Measurements from ENCODE around the gene UNC5C.

GRCh38 chr4:95360906-95361695 is 187.7 kb downstream of the UNC5C start:
- TF ChIP-seq, protein P1, sequence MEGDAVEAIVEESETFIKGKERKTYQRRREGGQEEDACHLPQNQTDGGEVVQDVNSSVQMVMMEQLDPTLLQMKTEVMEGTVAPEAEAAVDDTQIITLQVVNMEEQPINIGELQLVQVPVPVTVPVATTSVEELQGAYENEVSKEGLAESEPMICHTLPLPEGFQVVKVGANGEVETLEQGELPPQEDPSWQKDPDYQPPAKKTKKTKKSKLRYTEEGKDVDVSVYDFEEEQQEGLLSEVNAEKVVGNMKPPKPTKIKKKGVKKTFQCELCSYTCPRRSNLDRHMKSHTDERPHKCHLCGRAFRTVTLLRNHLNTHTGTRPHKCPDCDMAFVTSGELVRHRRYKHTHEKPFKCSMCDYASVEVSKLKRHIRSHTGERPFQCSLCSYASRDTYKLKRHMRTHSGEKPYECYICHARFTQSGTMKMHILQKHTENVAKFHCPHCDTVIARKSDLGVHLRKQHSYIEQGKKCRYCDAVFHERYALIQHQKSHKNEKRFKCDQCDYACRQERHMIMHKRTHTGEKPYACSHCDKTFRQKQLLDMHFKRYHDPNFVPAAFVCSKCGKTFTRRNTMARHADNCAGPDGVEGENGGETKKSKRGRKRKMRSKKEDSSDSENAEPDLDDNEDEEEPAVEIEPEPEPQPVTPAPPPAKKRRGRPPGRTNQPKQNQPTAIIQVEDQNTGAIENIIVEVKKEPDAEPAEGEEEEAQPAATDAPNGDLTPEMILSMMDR (IDR thresholded peaks at IDR 0.05), result no peak
- no peak for TF ChIP-seq POLR2A (IDR thresholded peaks at IDR 0.05)
- TF ChIP-seq POLR2AphosphoS5 (IDR thresholded peaks at IDR 0.05), result no peak
